GM21526 (cell line): ENCODE results near the gene SLC26A5.
"Not testable (repeated sequence)": the region's sequence is repeated elsewhere in the genome, so short reads cannot be mapped to it uniquely, and the experiment has no call there.

ENCODE experiments used
- ATAC-seq: cut with Tn5 transposase; IDR thresholded peaks from one replicate; pipeline ENCODE4 v1.9.1; 2021; ENCODE audit warnings: moderate library complexity; ENCODE audit not compliant: unreplicated experiment, low FRiP score

Gene SLC26A5

DNA sequence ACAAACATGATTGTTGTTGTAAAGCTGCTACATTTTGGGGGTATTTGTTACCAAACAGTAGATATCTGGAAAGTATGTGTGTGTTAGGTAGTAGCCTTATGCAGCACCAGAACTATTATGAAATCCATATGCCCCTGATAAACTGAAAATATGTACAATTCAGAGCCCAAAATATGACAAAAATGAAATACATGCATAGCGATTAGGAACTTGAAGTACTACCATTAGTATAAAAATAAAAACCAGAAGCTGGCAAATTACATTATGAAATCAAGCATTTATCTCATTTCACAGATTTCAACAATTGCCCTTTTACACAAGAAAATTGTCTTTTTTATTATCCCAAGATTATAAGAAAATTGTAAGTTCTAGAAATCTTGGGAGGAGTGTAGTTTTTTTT lies 33.9 kb downstream of the SLC26A5 start:
- no peak for ATAC-seq

DNA sequence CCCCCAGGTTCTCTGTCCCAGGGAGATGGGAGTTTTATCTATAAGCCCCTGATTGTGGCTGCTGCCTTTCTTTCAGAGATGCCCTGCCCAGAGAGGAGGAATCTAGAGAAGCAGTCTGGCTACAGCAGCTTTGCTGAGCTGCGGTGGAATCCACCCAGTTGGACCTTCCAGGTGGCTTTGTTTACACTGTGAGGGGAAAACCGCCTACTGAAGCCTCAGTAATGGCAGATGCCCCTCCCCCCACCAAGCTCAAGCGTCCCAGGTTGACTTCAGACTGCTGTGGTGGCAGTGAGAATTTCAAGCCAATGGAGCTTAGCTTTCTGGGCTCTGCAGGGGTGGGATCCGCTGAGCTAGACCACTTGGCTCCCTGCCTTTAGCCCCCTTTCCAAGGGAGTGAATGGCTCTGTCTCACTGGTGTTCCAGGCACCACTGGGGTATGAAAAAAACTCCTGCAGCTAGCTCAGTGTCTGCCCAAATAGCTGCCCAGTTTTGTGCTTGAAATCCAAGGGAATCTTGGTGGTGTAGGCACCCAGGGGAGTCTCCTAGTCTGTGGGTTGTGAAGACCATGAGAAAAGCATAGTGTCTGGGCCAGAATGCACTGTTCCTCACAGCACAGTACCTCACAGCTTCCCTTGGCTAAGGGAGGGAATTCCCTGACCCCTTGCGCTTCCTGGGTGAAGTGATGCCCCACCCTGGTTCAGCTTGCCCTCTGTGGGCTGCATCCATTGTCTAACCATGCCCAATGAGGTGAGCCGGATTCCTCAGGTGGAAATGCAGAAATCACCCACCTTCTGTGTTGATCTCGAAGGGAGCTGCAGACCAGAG lies 40.0 kb downstream of the SLC26A5 start:
- not testable (repeated sequence) for ATAC-seq

DNA sequence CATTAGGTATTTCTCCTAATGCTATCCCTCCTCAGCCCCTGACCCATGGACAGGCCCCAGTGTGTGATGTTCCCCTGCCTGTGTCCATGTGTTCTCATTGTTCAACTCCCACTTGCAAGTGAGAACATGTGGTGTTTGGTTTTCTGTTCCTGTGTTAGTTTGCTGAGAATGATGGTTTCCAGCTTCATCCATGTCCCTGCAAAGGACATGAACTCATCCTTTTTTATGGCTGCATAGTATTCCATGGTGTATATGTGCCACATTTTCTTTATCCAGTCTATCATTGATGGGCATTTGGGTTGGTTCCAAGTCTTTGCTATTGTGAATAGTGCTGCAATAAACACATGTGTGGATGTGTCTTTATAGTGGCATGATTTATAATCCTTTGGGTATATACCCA lies 46.3 kb downstream of the SLC26A5 start:
- not testable (repeated sequence) for ATAC-seq

DNA sequence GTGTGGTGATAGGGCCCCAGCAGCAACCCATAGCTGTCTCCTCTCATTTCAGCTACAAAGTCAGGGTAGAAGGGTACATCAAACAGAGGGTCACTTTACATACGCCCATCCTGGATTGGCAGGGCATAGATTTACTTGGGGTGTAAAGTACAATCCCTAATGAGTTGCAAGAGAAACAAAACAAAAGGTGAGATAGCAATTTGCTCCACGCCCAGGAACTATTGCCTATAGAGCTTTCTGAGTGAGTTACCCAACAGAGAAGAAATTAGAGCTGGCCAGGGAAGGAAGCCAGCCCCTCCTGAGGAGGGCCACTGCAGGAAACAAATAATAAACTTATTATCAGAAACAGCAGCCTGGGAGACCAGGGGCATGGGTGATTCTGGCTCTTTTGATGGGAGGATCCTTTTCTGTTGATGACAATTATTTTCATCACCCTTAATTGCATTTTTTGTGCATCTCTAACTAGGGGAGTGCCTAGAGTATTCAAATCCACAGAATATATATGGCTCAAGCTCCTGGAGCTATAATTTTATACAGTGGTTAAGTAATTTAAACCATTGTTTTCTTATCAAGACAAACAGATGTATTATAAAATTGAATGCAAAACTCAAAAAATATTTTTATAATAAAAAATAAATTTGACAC lies 47.4 kb downstream of the SLC26A5 start:
- no peak for ATAC-seq

DNA sequence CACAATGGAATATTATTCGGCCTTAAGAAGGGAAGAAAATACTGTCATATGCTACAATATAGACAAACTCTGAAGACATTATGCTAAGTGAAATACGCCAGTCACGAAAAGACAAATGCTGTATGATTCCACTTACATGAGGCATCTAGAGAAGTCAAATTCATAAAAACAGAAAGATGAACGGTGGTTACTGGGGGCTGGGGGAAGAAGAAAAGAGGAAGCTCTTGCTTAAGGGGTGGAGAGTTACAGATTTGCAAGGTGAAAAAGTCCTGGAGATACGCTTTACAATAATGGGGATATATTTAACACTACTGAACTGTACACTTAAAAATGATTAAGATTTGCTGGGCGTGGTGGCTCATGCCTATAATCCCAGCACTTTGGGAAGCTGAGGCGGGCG lies 49.5 kb downstream of the SLC26A5 start:
- ATAC-seq, result no peak

DNA sequence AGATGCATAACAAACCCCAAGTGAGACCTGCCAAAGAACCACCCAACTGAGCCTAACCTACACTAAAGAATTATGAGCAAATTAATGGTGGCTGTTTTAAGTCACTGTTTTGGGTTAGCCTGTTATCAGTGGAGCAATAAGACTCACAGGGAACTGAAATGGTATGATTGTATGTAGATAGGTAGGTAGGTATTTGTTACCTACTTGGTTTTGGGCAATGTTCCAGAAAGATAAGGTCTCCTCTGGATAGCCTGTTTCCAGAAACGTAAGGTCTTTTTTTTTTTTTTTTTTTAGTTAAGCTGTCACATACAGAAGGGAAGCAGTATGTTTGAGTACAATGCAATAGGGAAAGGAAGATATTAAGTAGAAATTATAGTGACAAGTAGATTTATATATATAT lies 50.9 kb downstream of the SLC26A5 start:
- ATAC-seq, result no peak

DNA sequence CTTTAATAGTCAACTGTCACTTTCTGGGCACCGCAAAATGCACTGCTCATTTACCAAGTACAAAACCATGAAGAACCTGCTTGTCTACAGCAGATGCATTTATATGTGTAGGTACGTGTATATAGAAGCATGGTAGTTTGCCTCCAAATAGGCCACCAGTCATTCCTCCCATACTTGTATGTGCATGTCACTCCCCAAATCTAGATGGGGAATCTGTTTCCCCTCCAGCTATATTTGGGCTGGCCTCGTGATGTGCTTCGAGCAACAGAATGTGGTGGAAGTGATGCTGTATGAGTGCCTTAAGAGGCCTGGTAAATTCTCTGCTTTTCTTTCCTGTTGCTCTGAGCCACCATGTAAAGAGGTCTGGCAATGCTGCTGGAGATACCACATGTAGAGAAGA lies 51.4 kb downstream of the SLC26A5 start:
- ATAC-seq, result no peak

DNA sequence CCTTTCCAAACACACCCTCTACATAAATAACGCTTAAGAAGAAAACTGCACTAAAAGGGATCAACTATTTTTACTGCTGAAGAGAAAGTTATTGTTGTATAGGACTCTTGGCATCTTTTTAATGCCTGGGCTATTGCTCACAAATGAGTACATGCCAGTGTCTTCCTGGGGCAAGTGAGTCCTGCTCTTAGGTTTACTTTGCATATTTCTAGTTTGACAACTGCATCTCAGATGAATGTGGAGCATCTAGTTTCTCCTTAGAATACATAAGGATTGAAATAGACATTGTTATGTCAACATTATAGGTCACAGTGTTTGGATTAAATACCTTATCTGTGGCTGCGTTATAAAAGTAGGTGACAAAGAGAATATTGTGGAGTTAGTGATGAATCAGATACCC lies 54.0 kb downstream of the SLC26A5 start:
- no peak for ATAC-seq

DNA sequence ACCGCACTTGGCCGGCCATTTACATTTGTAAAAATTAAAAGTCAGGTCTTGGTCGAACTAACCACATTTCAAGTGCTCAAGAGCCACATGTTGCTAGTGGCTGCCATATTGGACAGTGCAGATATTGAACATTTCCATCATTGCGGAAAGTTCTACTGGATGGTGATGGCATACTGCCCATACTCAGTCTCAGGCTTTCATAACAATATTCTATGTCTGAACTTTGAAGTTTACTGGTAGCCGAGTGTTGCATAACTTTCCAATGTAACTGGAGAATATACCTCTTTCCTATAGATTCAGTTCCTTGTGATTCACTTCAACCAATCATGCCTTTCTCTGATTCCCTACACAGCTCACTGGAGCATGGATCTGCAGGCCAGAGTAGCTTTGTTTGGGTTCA lies 54.9 kb downstream of the SLC26A5 start:
- no peak for ATAC-seq

DNA sequence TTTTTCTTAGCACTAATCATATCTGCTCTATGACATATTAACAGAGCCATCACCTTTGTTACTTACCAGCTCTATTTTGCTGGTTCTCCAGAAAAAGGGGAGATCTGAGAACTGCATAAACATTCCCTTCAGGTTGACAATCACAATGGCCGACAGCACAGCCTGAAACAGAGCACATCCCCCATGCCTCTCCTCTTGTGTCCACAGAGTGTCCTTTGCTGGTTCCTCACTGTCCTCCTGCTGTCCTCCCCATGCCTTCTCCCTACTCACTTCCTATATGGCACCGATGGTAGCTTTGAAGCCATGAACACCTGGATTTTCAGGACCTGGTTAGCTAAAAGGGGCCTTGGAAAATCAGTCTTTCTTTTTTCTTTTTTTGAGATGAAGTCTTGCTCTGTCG lies 56.7 kb downstream of the SLC26A5 start:
- ATAC-seq, result no peak

DNA sequence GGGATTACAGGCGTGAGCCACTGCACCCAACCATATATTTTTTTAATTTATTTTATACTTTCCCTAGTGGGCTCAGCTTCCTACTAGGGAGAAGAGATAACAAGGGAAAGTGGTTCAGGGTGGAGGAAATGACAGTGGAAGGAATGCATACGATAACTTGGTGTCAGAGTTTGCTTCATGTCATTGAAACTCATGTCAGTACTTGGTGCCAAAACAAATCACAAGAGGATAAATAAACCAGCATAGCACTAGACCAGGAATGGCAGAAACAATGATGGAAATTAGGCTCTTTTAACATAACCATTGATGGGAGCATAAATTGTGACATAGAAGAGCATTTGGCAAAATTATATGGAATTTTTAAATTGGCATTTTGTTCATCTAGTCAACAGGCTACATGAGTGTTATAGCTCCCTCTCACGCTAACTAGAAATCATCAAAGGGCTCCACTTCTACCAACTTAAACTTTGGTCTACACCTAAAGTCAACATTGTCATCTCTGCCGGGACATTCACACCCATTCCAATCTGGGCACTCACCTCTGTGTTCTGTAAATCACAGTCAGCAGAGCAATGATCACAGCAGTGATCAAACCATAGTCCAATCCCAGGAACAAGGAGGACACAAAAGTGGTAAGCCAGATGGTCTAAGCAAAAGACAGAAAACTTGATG lies 57.4 kb downstream of the SLC26A5 start:
- no peak for ATAC-seq

DNA sequence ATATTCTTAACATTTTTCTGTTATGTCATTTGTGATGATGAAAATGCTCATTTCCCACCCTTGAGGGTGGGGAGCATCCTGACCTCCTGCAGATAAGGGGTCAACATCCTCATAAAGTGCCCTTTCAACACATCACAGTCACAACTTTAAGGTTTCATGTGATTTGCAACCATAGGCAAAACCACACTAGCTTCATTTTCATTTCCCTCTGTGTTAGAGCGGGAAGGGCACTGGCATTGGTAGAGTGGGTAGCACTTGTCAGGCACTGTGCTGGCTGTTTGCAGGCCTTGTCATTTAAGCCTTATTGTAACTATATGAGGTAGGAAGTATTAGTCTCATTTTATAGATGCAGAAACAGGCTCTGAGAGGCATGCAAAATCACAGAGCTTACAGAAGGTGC lies 58.8 kb downstream of the SLC26A5 start:
- no peak for ATAC-seq

DNA sequence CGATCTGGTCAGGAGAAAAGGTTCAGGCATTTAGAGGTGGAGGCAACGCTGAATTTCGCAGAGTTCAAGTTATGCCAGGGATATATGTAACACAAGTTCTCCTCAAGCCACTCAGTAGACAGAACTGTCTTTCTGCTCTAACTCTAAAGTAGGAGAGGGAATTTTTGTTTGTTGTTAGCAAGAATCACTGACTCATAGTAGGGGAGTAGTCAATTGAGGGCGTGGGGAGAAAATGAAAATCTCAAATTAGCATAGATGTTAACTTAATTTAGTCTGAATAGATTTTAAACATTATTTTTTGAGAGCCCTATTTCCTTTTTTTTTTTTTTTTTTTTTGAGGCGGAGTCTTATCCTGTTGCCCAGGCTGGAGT lies 64.0 kb downstream of the SLC26A5 start:
- no peak for ATAC-seq

DNA sequence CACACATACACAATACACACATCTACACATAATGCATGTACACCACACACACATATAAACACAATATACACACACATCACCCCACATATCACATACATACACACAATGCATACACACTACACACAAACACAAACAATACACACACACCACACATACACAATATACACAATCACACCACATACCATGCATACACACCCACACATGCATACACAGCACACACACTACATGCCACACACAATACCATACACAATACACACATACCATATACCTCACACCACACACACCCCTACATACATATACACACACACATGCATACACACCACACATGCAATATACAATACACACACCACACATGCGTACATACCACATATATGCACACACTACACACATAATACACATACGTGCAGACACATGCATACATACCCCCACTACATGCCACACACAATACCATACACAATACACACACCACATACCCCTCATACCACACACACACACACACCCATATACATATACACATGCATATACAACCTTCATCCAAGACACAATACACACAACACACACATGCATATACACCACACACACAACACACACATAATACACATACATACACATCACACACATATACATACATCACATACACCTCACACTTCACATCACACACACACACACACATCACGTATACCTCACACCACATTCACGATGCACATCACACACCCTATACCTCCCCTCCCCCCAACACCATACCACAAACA lies 64.6 kb downstream of the SLC26A5 start:
- no peak for ATAC-seq

DNA sequence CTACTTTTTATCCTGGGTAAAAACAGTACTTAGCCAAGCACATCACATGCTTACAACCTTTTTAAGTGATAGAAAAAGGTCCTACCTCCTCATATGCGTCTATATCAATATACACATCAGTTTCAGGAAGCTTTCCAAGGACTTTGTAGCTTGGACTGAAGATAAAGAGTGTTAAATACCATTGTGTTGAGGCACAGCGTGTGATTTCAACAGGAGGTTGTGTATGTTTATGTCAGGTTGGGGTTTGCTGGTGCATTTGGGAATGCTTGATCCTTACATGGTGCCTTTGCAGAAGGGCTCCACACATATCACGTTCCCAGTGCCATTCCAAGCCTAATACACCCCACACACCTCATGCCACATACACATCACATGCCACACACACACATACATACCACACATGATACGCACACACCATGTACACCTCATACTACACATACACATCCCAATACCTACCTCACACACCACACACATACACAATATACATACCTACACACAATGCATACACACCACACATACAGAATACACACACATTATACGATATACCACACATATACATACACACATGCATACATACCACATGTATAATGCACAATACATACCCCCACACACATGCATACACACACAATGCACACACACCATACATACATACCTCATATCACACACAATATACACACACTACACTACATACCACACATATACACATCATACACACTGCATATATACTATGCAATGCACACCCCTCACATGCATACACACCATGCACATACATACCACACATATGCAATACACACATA lies 65.4 kb downstream of the SLC26A5 start:
- ATAC-seq, result no peak

DNA sequence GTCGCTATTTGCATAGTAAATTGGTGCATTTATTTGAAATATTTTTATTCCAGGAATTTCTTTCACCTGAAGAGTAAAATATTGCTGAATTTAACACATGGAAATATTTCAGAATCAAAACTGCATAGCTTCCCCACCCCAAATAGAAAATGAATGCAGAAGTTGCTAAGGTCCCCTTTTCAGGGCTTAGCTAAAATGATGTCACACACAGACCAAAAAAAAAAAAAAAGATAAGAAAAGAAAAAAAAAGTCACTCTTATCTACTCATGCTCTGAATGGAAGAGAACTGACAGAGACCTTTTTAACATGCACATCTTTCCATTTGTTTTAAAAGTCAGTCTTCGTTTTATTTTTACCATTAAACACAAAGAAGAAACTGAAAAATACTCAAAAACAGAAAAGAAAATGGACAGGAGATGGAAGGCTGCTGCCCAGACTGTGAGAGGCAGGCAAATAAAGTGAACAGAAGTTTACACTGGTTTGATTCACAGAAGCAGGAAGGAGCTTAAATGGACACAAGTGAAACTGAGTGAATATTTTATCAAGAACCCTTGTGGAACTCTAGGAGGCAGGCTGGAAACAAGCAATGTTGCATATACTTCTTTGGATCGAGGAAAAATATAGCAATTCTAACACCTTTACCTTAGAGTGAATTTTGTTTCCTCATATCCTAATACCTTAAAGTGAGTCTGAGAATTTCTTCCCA lies 66.6 kb downstream of the SLC26A5 start:
- no peak for ATAC-seq

DNA sequence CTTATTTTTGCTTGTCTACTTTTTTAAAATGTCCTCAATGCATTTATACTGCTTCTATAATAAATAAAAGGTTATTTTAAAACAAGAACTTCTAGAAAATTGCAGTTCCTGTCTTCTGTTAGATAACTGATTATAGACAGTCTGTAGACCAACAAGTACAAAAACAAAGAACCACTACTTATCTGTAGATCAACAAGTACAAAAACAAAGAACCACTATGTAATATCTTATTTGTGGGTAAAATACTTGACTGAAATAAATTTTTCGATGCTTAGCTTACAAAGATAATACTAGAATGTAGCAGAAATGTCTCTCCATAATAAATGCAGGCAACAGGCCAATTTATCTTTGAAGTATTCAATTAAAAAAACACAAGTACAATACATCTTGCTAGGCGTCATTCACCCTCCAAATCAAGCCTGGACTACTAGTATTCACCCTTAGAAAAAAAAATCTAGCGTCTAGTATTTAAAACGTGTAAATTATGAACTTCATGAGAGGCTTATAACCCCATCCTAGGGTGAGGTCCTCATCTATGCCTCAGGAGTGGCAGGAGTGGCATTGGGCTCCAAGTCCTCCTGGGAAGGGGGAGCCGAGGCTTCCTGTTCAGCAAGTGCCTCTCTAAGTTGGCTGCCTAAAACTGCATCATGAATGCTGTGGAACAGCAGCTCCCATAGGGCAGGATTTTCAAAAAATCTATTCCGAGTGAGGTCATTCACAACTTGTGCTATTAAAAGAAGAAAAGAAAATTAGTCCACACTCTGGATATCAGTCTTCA lies 72.0 kb downstream of the SLC26A5 start:
- no peak for ATAC-seq

DNA sequence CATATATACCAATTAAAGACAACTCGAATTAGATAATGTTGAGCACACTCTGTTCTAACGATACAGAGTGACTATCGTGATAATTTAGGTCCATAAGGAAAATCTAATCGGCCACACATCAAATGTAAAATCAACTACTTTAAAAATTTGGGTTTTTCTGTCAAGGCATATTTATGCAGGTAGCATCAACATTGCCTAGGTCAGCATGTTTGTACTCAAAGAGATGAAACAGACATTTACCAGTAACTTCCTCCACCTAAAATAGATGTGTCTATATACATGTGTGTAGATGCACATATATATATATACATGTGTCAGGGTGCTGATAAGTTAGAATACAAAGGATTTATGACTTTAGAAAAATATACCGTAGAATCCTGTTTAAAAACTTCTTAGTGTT lies 76.6 kb downstream of the SLC26A5 start:
- no peak for ATAC-seq

DNA sequence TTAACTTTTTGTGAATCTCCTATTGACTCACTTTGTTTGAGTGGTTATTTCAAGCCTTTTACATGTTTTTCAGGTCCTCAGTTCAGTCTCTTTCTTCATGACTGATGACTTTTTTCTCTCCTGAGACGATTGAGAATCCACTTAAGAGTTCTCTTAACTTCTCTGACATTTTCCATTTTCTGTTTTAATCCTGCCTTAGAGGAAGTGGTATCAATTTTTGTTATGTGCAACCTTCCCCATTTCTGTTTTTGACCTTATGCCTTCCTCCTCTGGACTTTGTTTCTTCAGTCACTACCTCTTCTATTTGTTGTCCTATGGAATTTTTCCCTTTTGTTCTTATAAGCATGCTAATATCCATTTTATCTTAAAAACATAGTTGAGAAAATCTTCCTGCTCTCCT lies 96.2 kb downstream of the SLC26A5 start:
- ATAC-seq, result no peak
